ENCODE data around the gene STIMATE.

Gene STIMATE

GRCh38 chr3:52890735-52891134 lies 6.6 kb downstream of the STIMATE start:
- Mint-ChIP-seq H3K36me3 (ENCODE audit: low read depth) (peaks cover 19% of the 10 kb centered on the region), H3K27ac (peak overlapping the region; percentile 24), H3K4me3 (no peak overlapping the region), H3K27me3 (ENCODE audit: low read depth) (no peaks in the 10 kb centered on the region), H3K9me3 (no peaks in the 10 kb centered on the region), H3K4me1 (ENCODE audit: low read depth) (peaks cover 36% of the 10 kb centered on the region)
- DNase-seq (ENCODE audit: low spot score): no peak

DNA sequence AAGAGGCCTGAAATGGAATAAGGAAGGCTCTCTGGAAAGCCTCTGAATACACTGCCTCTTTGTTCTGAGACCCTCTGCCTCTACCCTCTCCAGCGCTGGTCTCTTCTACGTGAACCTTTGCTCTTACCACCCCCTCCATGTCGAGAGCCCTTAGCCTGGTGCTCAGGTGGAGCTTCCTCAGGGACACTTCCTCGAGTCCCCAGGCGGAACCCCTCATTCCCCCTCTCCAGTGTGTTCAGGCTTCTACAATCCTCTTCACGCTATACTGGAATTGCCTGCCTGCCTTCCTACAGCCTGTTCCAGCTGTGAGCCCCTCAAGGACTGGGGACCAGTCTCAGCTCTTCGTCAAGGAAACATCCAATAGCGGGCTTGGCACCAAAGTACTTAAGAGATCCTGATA lies 7.4 kb downstream of the STIMATE start:
- no peaks in the 10 kb centered on the region for H3K27me3 Mint-ChIP-seq (ENCODE audit: low read depth)
- H3K9me3 Mint-ChIP-seq: peaks cover 5% of the 10 kb centered on the region
- DNase-seq (ENCODE audit: low spot score): no peak
- H3K4me3 Mint-ChIP-seq: no peak overlapping the region
- H3K4me1 Mint-ChIP-seq (ENCODE audit: low read depth): peaks cover 29% of the 10 kb centered on the region
- peaks cover 23% of the 10 kb centered on the region for H3K36me3 Mint-ChIP-seq (ENCODE audit: low read depth)
- H3K27ac Mint-ChIP-seq: no peak overlapping the region

GRCh38 chr3:52887166-52887565 lies 10.2 kb downstream of the STIMATE start:
- Mint-ChIP-seq H3K27me3 (ENCODE audit: low read depth) (no peaks in the 10 kb centered on the region), H3K4me1 (ENCODE audit: low read depth) (peaks cover 9% of the 10 kb centered on the region), H3K36me3 (ENCODE audit: low read depth) (peaks cover 18% of the 10 kb centered on the region)

GRCh38 chr3:52886049-52886730 lies 11.2 kb downstream of the STIMATE start:
- no peaks in the 10 kb centered on the region for H3K27me3 Mint-ChIP-seq (ENCODE audit: low read depth)
- peaks cover 18% of the 10 kb centered on the region for H3K36me3 Mint-ChIP-seq (ENCODE audit: low read depth)
- H3K4me1 Mint-ChIP-seq (ENCODE audit: low read depth): peaks cover 5% of the 10 kb centered on the region
- DNase-seq (ENCODE audit: low spot score): no peak
- H3K9me3 Mint-ChIP-seq: peaks cover 9% of the 10 kb centered on the region
- H3K4me3 Mint-ChIP-seq: no peak overlapping the region
- H3K27ac Mint-ChIP-seq: no peak overlapping the region

More at GRCh38 chr3:52887166-52887565, 10.2 kb downstream of the STIMATE start:
- H3K4me3 Mint-ChIP-seq: no peak overlapping the region
- H3K9me3 Mint-ChIP-seq: peaks cover 9% of the 10 kb centered on the region
- no peak for DNase-seq (ENCODE audit: low spot score)
- H3K27ac Mint-ChIP-seq: no peak overlapping the region

DNA sequence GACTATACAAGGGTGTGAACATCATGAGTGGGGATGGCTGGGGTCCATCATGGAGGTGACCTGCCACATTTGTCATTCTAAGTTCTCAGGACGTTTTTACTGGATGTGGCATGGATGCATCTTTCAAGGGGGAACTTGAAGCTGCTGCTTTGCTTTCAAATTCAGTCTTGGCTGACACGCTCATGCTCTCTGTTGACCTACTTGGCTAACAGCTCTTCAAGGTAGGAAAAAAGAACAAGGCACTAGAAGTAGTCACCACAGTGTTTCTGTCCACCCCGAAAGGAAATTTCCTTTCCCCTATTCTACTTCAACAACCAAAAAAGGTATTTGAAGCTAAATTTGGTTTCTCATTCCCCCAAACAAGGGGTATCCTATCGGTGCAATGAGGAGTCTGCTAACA lies 15.0 kb downstream of the STIMATE start:
- peaks cover 13% of the 10 kb centered on the region for H3K36me3 Mint-ChIP-seq (ENCODE audit: low read depth)
- peaks cover 9% of the 10 kb centered on the region for H3K9me3 Mint-ChIP-seq
- no peak overlapping the region for H3K4me3 Mint-ChIP-seq
- DNase-seq (ENCODE audit: low spot score): no peak
- H3K27ac Mint-ChIP-seq: no peak overlapping the region
- no peaks in the 10 kb centered on the region for H3K27me3 Mint-ChIP-seq (ENCODE audit: low read depth)
- peaks cover 7% of the 10 kb centered on the region for H3K4me1 Mint-ChIP-seq (ENCODE audit: low read depth)

- Mint-ChIP-seq H3K9me3 (peaks cover 9% of the 10 kb centered on the region), H3K27me3 (ENCODE audit: low read depth) (no peaks in the 10 kb centered on the region), H3K27ac (no peak overlapping the region), H3K4me1 (ENCODE audit: low read depth) (peaks cover 7% of the 10 kb centered on the region), H3K36me3 (ENCODE audit: low read depth) (peaks cover 13% of the 10 kb centered on the region), H3K4me3 (no peak overlapping the region)
- DNase-seq (ENCODE audit: low spot score): no peak
Observed at GRCh38 chr3:52881871-52882270, 15.5 kb downstream of the STIMATE start.

- DNase-seq (ENCODE audit: low spot score): no peak
- H3K27ac Mint-ChIP-seq: no peak overlapping the region
- peaks cover 7% of the 10 kb centered on the region for H3K4me1 Mint-ChIP-seq (ENCODE audit: low read depth)
- H3K36me3 Mint-ChIP-seq (ENCODE audit: low read depth): peaks cover 10% of the 10 kb centered on the region
- H3K9me3 Mint-ChIP-seq: peaks cover 9% of the 10 kb centered on the region
- no peaks in the 10 kb centered on the region for H3K27me3 Mint-ChIP-seq (ENCODE audit: low read depth)
- no peak overlapping the region for H3K4me3 Mint-ChIP-seq
Observed at GRCh38 chr3:52880474-52880873, 16.9 kb downstream of the STIMATE start.

- no peak overlapping the region for H3K4me3 Mint-ChIP-seq
- peaks cover 6% of the 10 kb centered on the region for H3K36me3 Mint-ChIP-seq (ENCODE audit: low read depth)
- H3K4me1 Mint-ChIP-seq (ENCODE audit: low read depth): peaks cover 10% of the 10 kb centered on the region
- H3K27ac Mint-ChIP-seq: no peak overlapping the region
- no peaks in the 10 kb centered on the region for H3K27me3 Mint-ChIP-seq (ENCODE audit: low read depth)
- no peak for DNase-seq (ENCODE audit: low spot score)
- peaks cover 6% of the 10 kb centered on the region for H3K9me3 Mint-ChIP-seq
Observed at GRCh38 chr3:52880047-52880446, 17.3 kb downstream of the STIMATE start.

DNA sequence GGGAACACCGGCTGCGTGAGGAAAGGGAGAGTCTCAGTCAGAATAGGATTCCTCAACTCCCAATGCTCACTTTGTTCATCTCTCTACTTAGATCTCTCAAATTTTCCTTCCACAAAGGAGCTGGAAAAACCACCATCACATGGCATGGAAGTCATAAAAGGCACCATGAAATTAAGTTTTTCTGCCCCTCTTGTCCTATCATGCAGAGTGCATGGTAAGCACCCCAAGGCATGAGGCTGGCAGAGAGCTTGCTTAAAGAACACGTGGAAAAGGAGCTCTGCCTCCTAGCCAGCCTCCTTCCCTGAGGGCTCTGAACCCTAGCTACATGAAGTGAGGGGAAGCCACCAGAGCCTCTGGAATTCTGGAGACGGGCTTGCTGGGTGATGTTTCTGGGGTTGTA lies 17.8 kb downstream of the STIMATE start:
- no peak for DNase-seq (ENCODE audit: low spot score)
- H3K9me3 Mint-ChIP-seq: peaks cover under 1% of the 10 kb centered on the region
- peaks cover 1% of the 10 kb centered on the region for H3K36me3 Mint-ChIP-seq (ENCODE audit: low read depth)
- H3K27ac Mint-ChIP-seq: no peak overlapping the region
- H3K27me3 Mint-ChIP-seq (ENCODE audit: low read depth): no peaks in the 10 kb centered on the region
- H3K4me3 Mint-ChIP-seq: no peak overlapping the region
- H3K4me1 Mint-ChIP-seq (ENCODE audit: low read depth): peaks cover 14% of the 10 kb centered on the region

DNA sequence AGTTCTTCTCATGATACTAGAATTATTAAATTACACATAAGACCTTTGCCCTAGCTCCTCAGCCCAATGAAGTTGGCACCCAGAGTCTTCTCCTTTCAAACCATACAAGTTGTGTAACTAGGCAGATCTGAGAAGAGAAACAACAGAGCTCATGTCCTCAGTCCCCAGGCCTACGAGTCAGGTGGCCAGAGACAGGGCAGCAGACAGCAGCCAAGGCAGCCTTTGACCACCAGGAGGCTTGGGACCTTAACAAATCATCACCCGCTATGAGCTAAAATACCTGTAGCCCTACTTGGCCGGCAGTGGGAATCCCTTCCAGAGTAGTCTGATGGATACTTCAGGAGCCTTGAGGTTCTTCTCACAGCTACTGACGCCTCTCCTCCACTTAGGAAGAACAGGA lies 18.3 kb downstream of the STIMATE start:
- Mint-ChIP-seq H3K36me3 (ENCODE audit: low read depth) (no peaks in the 10 kb centered on the region), H3K4me3 (no peak overlapping the region), H3K4me1 (ENCODE audit: low read depth) (peaks cover 18% of the 10 kb centered on the region), H3K27ac (no peak overlapping the region), H3K27me3 (ENCODE audit: low read depth) (no peaks in the 10 kb centered on the region), H3K9me3 (no peaks in the 10 kb centered on the region)
- DNase-seq (ENCODE audit: low spot score): no peak

GRCh38 chr3:52877085-52877484 lies 20.3 kb downstream of the STIMATE start:
- Mint-ChIP-seq H3K9me3 (no peaks in the 10 kb centered on the region), H3K27ac (no peak overlapping the region), H3K4me1 (ENCODE audit: low read depth) (peaks cover 22% of the 10 kb centered on the region), H3K27me3 (ENCODE audit: low read depth) (no peaks in the 10 kb centered on the region), H3K4me3 (no peak overlapping the region), H3K36me3 (ENCODE audit: low read depth) (no peaks in the 10 kb centered on the region)
- DNase-seq (ENCODE audit: low spot score): no peak

- Mint-ChIP-seq H3K9me3 (no peaks in the 10 kb centered on the region), H3K27ac (no peak overlapping the region), H3K4me1 (ENCODE audit: low read depth) (peaks cover 19% of the 10 kb centered on the region), H3K4me3 (no peak overlapping the region), H3K27me3 (ENCODE audit: low read depth) (no peaks in the 10 kb centered on the region), H3K36me3 (ENCODE audit: low read depth) (no peaks in the 10 kb centered on the region)
- no peak for DNase-seq (ENCODE audit: low spot score)
Observed at GRCh38 chr3:52874864-52875587, 22.3 kb downstream of the STIMATE start.

GRCh38 chr3:52874160-52874701 lies 23.1 kb downstream of the STIMATE start:
- Mint-ChIP-seq H3K9me3 (no peaks in the 10 kb centered on the region), H3K4me1 (ENCODE audit: low read depth) (peaks cover 18% of the 10 kb centered on the region), H3K27ac (no peak overlapping the region), H3K36me3 (ENCODE audit: low read depth) (no peaks in the 10 kb centered on the region), H3K27me3 (ENCODE audit: low read depth) (no peaks in the 10 kb centered on the region), H3K4me3 (no peak overlapping the region)
- DNase-seq (ENCODE audit: low spot score): no peak

GRCh38 chr3:52873433-52874159 lies 23.8 kb downstream of the STIMATE start:
- no peak overlapping the region for H3K27ac Mint-ChIP-seq

More at GRCh38 chr3:52873433-52874159, 23.8 kb downstream of the STIMATE start:
- Mint-ChIP-seq H3K9me3 (no peaks in the 10 kb centered on the region), H3K27me3 (ENCODE audit: low read depth) (no peaks in the 10 kb centered on the region), H3K4me3 (no peak overlapping the region), H3K36me3 (ENCODE audit: low read depth) (no peaks in the 10 kb centered on the region), H3K4me1 (ENCODE audit: low read depth) (peaks cover 18% of the 10 kb centered on the region)
- DNase-seq (ENCODE audit: low spot score): no peak
